Measurements from ENCODE around the gene SMAD2. TPM values are rescaled to one million over a fixed set of nuclear protein-coding genes. Genes with fewer than 3 reads are reported as not detected.

SMAD2 gene
- total RNA-seq, 1 donor, result 118 TPM

GRCh38 chr18:47794725-47795433 is 135.6 kb downstream of the SMAD2 start:
- no peak overlapping the region for H3K4me3 ChIP-seq (ENCODE audit: low read depth, low read length)
- TF ChIP-seq CTCF (IDR thresholded peaks at IDR 0.05; ENCODE audit: insufficient read depth, low read length), result no peak
- DNase-seq (ENCODE audit: low read depth), result no peak

GRCh38 chr18:47793609-47794008 is 136.8 kb downstream of the SMAD2 start:
- no peak overlapping the region for H3K4me3 ChIP-seq (ENCODE audit: low read depth, low read length)
- TF ChIP-seq CTCF (IDR thresholded peaks at IDR 0.05; ENCODE audit: insufficient read depth, low read length), result no peak
- no peak for DNase-seq (ENCODE audit: low read depth)

- TF ChIP-seq CTCF (IDR thresholded peaks at IDR 0.05; ENCODE audit: insufficient read depth, low read length), result no peak
- DNase-seq (ENCODE audit: low read depth), result no peak
- H3K4me3 ChIP-seq (ENCODE audit: low read depth, low read length), result no peak overlapping the region
Measured at GRCh38 chr18:47791461-47791985, 138.9 kb downstream of the SMAD2 start.

GRCh38 chr18:47790036-47790435 is 140.4 kb downstream of the SMAD2 start:
- DNase-seq (ENCODE audit: low read depth), result no peak
- no peak for TF ChIP-seq CTCF (IDR thresholded peaks at IDR 0.05; ENCODE audit: insufficient read depth, low read length)
- no peak overlapping the region for H3K4me3 ChIP-seq (ENCODE audit: low read depth, low read length)

- no peak overlapping the region for H3K4me3 ChIP-seq (ENCODE audit: low read depth, low read length)
- no peak for TF ChIP-seq CTCF (IDR thresholded peaks at IDR 0.05; ENCODE audit: insufficient read depth, low read length)
- no peak for DNase-seq (ENCODE audit: low read depth)
Measured at GRCh38 chr18:47788621-47789020, 141.8 kb downstream of the SMAD2 start.

- TF ChIP-seq CTCF (IDR thresholded peaks at IDR 0.05; ENCODE audit: insufficient read depth, low read length), result no peak
- DNase-seq (ENCODE audit: low read depth), result no peak
- no peak overlapping the region for H3K4me3 ChIP-seq (ENCODE audit: low read depth, low read length)
Measured at GRCh38 chr18:47781561-47781960, 148.9 kb downstream of the SMAD2 start.
